Activated CD4-positive, alpha-beta T cell treated with anti-CD3 and anti-CD28 coated beads for 4 hours (primary cell): ENCODE measurements around the gene PLCD1.
A peak's percentile ranks its signal among the peaks of the same experiment; 100 is the strongest.
"Not testable (repeated sequence)": the region's sequence is repeated elsewhere in the genome, so short reads cannot be mapped to it uniquely, and the experiment has no call there.

Source experiments
- DNase-seq, 2 donors: peaks; one replicate each; pipeline ENCODE4 v3.0.0-alpha.2; 2020

PLCD1 gene

DNA sequence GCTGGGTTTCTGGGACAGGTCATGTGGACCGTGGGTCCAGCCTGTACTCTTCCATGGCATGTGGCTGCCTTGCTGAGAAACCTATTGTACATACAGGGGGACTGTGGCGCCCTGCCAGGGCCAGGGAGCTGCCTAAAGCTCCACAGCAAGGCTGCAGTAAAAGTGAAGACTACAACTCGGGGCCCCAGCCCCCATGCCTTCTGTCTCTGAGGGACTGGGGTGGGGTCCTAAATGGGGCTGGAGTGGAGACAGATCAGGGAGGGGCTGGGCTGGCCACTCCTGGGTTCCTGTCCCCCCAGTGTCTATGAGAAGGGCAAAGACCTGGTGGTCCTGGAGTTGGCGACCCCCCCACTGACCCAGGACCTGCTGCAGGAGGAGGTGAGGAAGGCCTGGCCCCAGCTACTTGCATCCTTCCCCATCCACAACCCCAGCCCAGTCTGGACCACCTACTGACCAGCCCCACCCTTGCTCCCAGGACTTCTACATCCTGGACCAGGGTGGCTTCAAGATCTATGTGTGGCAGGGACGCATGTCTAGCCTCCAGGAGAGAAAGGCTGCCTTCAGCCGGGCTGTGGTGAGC, 31.6 kb downstream of the PLCD1 start:
- DNase-seq, result no peak

DNA sequence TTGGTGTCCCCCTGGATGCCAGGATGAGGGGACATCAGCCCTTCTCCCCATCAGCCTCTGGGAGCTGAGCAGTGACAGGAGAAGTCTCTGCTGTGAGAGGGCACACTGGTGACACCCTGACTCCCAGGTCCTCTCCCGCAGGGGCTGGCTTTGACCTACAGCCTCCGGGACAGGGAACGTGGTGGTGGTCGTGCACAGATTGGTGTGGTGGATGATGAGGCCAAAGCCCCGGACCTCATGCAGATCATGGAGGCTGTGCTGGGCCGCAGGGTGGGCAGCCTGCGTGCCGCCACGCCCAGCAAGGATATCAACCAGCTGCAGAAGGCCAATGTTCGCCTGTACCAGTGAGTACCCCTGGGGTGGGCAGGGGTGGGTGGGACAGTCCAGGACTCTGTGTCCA, 32.1 kb downstream of the PLCD1 start:
- DNase-seq, result no peak

DNA sequence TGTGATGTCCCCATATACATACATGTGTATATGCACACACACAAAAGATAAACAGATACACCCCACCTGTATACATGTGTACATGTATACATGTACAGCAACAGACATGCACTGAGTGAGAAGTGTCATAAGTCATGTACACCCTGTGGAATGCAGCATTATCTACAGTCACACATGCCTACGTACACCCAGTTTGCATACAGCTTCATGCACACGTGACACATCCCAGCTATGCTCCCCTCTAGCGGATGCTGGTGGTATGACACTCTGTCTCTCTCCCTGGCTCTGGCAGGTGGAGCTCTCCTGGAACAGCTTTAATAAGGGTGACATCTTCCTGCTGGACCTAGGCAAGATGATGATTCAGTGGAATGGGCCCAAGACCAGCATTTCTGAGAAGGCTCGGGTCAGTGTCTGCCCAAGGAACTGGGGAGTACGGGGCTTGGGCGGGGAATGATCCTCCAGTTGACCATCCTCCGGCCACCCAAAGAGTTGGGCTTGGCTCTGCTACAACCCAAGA, 32.6 kb downstream of the PLCD1 start:
- peak; percentile 68 to 86 for DNase-seq

DNA sequence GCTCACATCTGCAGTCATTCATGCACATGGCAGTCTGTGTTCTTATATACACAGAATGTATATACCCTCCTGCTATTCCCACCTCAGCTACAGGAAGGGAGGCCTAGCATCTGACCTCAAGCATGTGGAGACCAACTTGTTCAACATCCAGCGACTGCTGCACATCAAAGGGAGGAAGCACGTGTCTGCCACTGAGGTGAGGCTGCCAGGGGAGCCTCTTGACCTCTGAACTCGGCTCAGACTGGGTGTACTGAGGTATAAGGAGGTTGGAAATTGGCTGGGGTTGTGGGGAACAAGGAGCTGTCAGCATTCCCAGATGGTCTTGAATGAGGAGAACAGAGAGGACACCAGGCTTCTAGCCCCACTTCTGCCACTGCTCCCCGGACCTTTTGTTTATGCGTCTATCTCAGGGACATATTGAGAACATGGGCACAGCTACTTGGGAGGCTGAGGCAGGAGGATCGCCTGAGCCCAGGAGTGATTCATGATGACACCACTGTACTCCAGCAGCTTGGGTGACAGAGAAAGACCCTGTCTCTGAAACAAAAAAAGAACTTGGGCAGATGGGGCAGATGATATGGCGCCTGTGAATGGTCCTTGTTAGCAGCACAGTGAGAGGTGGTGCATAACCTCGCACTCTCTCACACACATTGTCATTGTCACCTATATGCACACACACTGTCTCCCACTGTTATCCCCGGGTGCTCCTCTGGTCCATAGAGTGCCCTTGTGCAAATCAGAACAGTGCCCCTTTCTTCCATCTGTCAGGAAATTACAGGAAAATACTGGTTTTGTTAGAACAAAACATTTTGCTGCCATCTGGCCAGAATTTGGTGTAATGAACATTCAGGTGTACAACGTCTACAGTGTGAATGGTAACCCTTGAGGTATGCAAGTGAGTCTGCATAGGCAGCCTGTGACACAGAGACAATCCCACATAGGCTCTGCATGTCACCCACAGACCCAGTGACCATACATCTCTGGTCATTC, 33.5 kb downstream of the PLCD1 start:
- no peak for DNase-seq

DNA sequence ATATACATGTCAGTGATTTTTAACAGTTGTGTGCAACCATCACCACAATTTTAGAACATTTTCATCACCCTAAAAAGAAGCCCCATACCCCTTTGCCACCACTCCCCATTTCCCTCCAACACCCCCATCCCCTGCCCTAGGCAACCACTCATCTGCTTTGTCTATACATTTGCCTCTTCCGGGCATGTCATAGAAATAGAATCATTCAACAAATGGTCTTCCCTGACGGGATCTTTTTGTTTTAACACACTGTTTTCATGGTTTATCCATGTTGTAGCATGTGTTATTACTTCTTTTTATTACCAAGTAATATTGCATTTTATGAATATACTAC, 34.8 kb downstream of the PLCD1 start:
- no peak for DNase-seq

DNA sequence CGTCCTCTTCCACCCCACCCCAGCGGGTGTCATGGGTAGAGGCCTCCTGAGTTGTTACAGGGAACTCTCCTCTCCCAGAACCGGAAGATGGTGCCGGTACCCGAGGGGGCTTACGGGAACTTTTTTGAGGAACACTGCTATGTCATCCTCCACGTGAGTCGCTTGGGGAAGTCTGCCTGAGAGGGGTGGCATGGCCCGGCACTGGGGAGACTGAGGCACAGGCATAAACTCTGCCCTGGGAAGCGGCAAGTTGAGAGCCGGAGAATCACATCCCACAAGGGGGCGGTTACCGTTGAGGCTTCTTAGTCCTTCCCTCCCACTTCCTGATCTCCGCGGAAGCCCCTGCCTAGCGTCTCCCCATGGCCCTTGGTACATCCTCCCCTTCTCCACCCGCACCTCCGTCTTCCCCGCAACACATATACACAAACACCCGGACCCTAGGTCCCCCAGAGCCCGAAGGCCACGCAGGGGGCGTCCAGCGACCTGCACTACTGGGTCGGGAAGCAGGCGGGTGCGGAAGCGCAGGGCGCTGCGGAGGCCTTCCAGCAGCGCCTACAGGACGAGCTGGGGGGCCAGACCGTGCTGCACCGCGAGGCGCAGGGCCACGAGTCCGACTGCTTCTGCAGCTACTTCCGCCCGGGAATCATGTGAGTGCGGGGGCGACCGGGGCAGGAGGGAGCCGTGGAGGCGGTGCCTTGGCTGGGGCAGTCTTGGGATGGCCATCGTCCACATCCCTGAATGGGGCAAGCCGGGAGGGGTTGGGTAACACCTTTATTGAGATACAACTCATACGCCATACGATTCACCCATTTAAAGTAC, 35.4 kb downstream of the PLCD1 start:
- DNase-seq, result peak; percentile 44 to 58

DNA sequence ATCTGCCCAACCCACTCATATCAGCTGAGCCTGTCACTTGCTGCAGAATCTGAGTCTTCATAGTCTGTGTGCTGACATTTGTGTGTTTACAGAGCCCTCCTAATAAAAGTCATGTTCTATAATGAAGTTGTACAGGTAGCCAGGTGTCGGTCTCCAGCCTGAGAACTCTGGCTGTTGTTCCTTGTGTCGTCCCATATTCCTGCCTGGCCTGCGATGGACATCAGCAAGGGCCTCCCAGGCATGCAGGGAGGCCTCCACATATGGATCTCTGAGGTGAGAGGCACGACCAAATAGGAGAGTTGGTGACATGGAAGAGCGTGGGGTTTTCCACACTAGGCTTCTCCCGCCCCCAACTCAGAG, 36.0 kb downstream of the PLCD1 start:
- no peak for DNase-seq

DNA sequence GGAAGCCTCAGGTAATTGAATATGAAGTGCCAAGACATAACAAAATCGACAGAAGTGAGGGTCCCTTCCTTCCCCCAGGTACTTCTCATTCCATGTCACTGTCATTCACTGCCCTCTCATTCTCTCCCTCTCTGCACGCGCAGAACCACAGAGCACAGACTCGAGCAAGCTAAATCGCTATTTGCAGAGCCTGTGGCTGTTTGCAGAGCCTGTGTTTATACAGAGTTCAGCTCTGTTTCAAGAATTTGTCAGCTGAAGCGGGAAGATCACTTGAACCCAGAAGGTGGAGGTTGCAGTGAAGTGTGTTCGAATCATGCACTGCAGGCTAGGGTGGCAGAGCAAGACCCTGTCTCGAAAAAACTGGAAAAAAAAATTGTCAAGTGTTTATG, 36.4 kb downstream of the PLCD1 start:
- DNase-seq, result no peak

DNA sequence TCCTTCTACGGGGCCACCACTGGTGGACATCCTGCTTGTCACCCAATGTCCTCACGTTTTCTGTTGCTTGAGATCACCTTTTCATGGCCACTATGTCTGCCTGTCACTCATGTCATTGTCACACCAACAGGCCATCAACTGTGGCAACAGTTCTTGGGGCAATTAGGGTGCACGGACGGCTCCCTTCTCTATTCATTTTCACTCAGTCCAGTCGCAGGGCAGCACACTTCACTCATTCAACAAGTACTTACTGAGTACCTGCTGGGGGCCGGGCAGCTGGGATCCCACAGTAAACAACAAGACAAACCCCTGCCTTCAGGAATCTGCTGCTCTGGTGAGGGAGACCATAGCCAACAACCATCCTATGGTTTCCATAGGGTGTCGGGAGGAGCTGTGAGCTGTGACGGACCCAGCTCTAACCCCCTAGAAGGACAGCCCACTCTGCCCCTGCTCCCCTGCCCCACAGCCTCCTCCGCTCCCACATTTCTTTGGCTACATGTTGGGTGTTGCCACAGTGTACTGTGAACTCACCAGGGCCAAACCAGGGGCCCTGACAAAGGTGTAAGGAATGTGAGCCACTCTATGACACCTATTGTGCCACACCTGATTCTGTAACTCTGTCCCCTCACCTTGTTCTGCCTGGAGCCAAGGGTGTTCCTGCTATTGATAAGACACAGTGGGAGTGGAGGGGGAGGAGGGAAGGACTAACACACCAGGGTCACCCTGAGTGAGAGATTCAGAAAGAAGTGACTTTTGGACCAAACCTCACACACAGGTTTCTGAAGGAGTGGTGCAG, 37.0 kb downstream of the PLCD1 start:
- no peak for DNase-seq

DNA sequence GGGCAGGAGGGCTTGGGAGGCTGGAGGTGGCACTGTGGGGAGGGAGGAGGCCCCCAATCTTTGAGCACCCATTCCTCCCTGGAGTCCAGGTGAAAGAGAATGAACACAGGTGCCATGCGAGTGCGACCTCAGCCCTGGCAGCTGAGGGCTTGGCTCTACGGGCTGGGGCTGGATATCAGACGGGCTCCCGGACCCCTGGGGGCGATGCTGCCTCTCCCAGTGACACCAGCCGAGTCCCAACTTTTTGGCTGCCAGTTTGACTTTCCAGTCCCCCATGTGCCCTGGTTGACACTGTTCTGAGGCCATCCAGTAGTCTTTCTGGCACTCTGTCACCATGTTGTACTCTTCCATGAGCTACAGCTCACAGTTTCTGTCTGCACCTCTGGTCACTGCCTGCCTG, 37.6 kb downstream of the PLCD1 start:
- DNase-seq, result no peak

DNA sequence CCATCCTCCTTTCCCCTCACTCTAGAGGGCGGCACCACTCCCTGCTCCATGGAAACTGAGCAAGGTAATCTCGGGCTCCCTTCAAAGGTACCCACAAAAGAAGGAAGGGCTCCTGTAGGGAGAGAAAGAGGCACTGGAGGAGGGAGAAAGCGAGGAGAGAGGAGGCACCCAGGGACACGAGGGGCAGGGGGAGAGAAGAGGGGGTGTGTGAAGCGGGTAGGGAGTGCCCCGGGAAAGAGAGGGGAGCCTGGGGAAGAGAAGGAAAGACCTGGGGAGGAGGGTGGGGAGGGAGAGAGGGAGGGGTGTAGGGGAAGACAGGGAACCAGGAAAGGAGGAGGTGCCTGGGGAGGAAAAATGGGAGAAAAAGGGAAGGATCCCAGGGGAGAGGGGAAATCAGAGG, 38.3 kb downstream of the PLCD1 start:
- DNase-seq, result no peak

DNA sequence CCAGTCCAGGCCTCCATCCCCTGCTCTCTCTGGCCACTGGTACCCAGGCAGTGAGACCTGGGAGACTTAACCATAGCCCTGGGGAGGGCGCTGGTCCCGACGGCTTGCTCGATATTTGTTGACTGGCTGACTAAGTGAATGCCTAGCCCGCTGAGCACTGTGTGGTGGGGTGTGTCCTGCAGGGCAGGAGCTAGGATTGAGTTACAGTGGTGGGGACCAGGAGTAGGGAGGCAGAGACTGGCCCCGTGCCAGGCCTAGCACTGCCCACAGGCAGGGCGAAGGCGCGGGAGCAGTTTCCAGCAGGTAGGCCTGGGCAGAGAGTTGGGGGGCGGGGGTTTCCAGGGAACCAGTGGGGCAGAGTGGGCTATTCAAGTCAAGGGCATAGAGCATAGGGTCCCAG, 38.9 kb downstream of the PLCD1 start, which contains the start of gene VILL:
VILL (plus strand) TSS at position 260 of the 400 bp plus-strand sequence. CDS start 2,887 bp downstream, outside the sequence.
- DNase-seq, result no peak

DNA sequence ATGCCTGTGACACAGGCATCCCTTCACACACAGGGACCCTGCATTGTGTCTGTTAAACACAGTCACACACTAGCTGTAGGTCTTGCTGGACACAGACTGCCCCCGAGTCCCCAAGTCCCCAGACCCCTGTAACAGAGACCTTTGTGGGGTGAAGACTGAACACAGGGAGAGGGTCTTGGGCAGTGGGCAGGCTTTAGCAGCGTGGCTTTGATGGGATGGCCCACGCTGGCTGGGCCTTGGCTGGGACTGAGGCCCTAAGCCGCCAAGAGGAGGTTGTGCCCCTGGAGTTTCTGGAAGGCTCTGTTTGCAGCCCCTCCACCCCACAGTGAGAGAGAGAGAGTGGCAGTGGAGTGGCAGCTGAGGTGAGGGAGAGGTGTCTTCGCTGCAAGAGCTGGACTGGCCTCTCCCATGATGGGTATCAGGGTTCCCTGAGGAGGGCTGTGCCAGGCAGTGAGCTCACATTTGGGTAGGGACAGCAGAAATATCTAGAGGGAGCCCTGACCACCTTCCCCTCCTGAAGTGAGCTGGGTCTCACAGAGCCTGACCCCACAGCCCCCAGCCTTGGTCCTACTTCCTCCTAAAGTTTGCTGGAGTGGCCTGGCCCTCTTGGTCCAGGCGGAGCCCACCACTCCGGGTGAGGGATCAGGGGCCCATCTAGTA, 39.5 kb downstream of the PLCD1 start:
- DNase-seq, result no peak

DNA sequence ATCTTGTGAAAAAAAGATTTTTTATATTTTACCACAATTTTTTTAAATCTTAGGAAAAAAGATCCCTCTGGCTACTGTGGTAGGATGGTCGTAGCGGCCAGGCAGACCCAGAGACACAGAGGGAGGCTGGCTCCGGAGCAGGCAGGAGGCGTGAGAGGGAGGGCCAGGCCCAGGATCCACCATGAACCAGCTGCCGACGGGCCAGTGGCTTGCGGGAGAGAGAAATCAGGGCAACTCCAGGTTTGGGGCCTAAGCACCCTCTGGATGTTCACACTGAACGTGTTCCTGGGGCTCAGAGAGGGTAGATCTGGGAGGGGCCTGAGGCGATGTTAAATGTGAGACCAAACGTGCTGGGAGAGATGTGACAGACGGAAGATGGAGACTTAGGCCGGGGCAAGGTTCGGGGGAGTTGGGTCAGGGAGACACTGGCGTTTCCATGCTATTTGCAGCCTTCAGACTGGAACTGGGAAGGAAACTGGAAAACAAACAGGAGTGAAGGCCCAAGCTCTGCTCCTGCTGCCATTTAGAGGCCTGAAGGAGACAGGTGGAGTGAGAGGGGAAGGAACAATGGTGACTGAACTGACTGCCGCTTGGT, 40.4 kb downstream of the PLCD1 start:
- DNase-seq, result no peak

DNA sequence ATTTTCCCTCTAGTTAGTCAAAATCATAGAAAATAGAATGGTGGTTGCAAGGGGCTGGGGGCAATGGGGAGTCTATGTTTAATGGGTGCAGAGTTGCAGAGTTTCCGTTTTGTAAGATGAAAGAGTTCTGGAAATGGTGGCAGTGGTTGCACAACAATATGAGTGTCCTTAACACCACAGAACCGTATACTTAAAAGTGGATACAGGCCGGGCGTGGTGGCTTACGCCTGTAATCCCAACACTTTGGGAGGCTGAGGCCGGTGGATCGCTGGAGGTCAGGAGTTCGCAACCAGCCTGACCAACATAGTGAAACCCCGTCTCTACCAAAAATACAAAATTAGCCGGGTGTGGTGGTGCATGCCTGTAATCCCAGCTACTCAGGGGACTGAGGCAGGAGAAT, 41.1 kb downstream of the PLCD1 start:
- not testable (repeated sequence) for DNase-seq

DNA sequence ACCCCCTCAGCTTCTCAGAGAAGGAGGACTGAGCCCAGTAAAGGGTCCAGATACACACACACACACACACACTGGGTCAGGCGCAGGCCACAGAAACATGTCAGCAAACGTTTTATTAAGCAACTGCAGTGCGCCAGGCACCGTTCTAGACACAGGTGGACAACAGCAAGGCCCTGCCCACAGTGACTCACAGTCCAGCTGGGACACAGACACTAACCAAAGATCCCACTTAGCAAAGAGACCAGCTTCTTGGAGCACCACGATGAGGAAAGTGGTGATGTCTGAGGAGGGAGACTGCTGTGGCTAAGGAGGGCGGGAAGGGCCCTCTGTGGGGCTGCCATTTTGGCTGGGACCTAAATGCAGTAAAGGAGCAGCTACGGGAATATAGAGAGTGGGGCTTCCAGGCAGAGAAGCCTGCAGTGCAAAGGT, 41.7 kb downstream of the PLCD1 start:
- no peak for DNase-seq

DNA sequence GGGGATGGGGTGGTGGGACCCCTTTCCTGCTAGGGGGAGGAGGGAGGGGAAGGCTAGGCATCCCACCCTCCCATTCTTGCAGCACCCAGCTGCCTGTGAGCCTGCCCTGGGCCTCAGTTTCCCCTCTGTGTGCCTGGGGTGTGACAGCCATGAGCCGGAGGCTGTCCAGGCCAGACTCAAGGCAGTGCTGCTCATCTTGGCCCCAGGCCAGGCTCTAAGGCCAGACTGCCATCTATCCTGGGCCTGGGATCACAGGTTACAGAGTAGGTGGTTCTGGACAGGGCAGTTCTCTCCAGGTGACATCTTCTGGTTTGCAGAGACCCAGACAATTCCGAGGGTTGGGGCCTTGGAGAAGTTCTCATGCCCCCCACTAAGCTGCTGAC, 42.1 kb downstream of the PLCD1 start:
- no peak for DNase-seq

DNA sequence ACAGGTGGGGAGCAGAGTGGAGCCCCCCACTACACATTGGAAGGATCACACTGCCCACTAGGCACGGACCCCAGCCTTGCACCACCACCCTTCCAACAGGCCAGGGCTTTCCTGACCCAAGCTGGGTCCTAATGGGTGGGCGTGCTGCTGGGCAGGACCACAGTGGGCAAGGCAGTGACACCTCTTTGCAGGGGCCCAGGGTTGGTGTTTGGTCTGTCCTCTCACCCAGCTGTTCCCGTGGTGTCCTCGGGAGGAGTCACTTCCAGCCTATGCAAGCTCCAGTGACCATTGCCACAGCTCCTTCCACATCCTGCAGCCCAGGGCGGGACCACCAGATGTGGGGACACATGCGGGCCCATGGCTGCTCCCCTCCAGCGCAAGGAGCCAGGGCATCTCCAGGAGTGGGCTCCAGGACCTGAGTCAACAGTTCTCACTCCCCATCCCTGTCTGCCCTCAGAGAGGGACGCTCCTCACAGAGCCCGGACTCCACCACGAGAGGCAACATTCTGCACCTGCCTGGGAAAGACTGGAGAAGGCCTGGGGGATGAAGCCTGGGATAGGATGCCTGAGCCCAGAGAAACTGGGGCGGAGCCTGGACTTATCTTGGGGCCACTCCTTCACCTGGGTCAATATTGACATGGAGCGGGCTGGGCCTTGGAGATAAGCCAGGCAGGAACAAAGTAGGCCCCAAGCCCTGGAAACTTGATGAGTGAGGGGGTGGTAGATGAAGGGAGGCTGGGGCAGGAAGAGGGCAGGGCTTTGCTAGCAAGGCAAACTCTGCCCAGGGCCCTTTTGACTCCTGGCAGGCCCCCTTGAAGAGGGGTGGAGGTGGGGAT, 42.7 kb downstream of the PLCD1 start:
- no peak for DNase-seq

DNA sequence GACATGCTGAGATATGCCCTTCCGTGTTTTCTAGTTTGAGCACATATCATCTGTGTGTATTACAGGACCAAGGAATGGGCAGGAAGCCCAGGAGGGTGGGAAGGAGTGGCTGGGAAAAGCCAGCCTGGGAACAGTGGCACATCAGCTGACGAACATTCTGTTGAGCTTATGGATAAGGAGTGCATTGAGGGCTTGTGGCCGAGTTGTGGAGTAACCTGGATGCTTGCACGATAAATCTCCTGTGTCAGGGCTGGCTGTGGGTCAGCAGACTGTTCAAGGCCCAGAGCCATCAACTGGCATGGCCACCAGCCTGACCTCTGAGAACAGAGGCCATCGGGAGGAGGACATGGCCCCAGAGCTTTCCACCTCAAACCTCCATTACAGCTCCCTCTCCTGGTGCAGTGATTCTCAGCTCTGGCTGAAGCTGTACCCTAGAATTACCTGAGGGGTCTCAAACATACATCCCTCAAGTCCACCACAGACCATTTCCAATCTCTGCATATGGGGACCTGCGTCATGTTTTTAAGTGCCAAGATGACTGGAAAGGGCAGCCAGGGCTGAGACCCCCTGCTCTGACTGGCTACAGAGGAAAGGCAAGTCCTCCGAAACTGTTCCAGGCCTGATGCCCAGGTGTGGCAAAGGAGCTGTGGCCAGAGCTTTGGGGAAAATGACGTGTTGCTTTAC, 43.7 kb downstream of the PLCD1 start:
- DNase-seq, result no peak

DNA sequence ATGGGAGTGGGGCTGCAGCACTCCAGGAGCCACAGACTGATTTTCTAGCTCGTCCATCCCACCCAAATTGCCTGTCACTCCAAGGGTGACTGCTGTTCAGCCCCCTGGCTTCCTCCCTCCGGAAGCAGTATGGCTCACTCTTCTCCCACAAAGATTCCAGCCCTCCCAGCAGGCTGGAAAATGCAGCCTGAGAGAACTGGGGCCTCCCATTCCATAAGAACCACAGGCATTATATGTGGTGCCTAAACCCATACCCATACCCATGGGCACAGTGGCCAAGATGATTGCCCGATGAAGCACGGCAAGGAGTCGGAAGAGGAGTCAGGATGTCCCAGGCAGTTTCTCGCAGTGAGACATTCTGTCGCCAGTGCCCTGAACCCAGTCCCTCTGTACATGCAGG, 44.8 kb downstream of the PLCD1 start:
- DNase-seq, result no peak
